Chondrocyte (in vitro differentiated cells): Measurements from ENCODE around the gene HOXB7. TPM values are rescaled to one million over a fixed set of nuclear protein-coding genes. Genes with fewer than 3 reads are reported as not detected.
A peak's percentile ranks its signal among the peaks of the same experiment; 100 is the strongest.

Experiments
- DNase-seq: peaks from one replicate; pipeline ENCODE4 v3.0.0; 2021; ENCODE audit warnings: mixed read lengths, low spot score
- H3K27ac Mint-ChIP-seq: one replicate; pipeline ENCODE4 v1.8.0; 2021; ENCODE audit warnings: mild to moderate bottlenecking, moderate library complexity, mixed read lengths; ENCODE audit not compliant: unreplicated experiment
- H3K27me3 Mint-ChIP-seq: 2 replicates; pipeline ENCODE4 v1.8.0; 2021; ENCODE audit warnings: low read depth, mixed read lengths
- H3K36me3 Mint-ChIP-seq: 2 replicates; pipeline ENCODE4 v1.8.0; 2021; ENCODE audit warnings: low read depth, mixed read lengths
- H3K4me1 Mint-ChIP-seq: 2 replicates; pipeline ENCODE4 v1.8.0; 2021; ENCODE audit warnings: low read depth, mild to moderate bottlenecking, mixed read lengths
- H3K4me3 Mint-ChIP-seq: one replicate; pipeline ENCODE4 v1.8.0; 2021; ENCODE audit warnings: mild to moderate bottlenecking, moderate library complexity, mixed read lengths; ENCODE audit not compliant: unreplicated experiment
- H3K9me3 Mint-ChIP-seq: 2 replicates; pipeline ENCODE4 v1.8.0; 2021; ENCODE audit warnings: low read depth, mixed read lengths
- CTCF ChIP-seq: fragments of 200-600 bp; sonication (generic); IDR thresholded peaks from 2 replicates; pipeline ENCODE4 v1.5.0; 2021; ENCODE audit warnings: antibody characterized with exemption, mild to moderate bottlenecking, moderate library complexity
- total RNA-seq: library from RNA; stranded (reverse); gene quantifications from 3 replicates; pipeline ENCODE4 v1.2.1, GENCODE V29; 2021

The HOXB7 gene
- total RNA-seq, 1 donor from 2014 or later = not detected

GRCh38 chr17:48612854-48613691 is 2.3 kb upstream of the HOXB7 start:
- Mint-ChIP-seq H3K27me3 (peaks cover 80% of the 10 kb centered on the region), H3K36me3 (peaks cover 4% of the 10 kb centered on the region), H3K4me1 (peaks cover 9% of the 10 kb centered on the region), H3K9me3 (no peaks in the 10 kb centered on the region), H3K4me3 (peak overlapping the region; percentile 70), H3K27ac (no peak overlapping the region)
- no peak for DNase-seq
- TF ChIP-seq CTCF = peak; percentile 51

- Mint-ChIP-seq H3K4me1 (peaks cover 9% of the 10 kb centered on the region), H3K27ac (no peak overlapping the region), H3K27me3 (peaks cover 81% of the 10 kb centered on the region), H3K9me3 (no peaks in the 10 kb centered on the region), H3K4me3 (peak overlapping the region; percentile 27), H3K36me3 (peaks cover 7% of the 10 kb centered on the region)
- no peak for DNase-seq
- no peak for TF ChIP-seq CTCF
Measured at GRCh38 chr17:48612456-48612853, 1.6 kb upstream of the HOXB7 start.

- H3K27ac Mint-ChIP-seq = peak overlapping the region; percentile 22
- no peak for DNase-seq
- peaks cover 81% of the 10 kb centered on the region for H3K27me3 Mint-ChIP-seq
- no peak overlapping the region for H3K4me3 Mint-ChIP-seq
- peaks cover 7% of the 10 kb centered on the region for H3K36me3 Mint-ChIP-seq
- H3K9me3 Mint-ChIP-seq = no peaks in the 10 kb centered on the region
- TF ChIP-seq CTCF = no peak
- peaks cover 9% of the 10 kb centered on the region for H3K4me1 Mint-ChIP-seq
Measured at GRCh38 chr17:48611681-48612455, 1.1 kb upstream of the HOXB7 start.

GRCh38 chr17:48611213-48611612 is 396 bp upstream of the HOXB7 start:
- H3K27me3 Mint-ChIP-seq = peaks cover 82% of the 10 kb centered on the region
- TF ChIP-seq CTCF = no peak
- H3K4me3 Mint-ChIP-seq = peak overlapping the region; percentile 22
- H3K36me3 Mint-ChIP-seq = peaks cover 7% of the 10 kb centered on the region
- peaks cover 9% of the 10 kb centered on the region for H3K4me1 Mint-ChIP-seq
- H3K27ac Mint-ChIP-seq = no peak overlapping the region
- no peaks in the 10 kb centered on the region for H3K9me3 Mint-ChIP-seq
- DNase-seq = no peak

- H3K36me3 Mint-ChIP-seq = peaks cover 7% of the 10 kb centered on the region
- H3K27me3 Mint-ChIP-seq = peaks cover 79% of the 10 kb centered on the region
- H3K9me3 Mint-ChIP-seq = no peaks in the 10 kb centered on the region
- no peak overlapping the region for H3K4me3 Mint-ChIP-seq
- TF ChIP-seq CTCF = no peak
- H3K4me1 Mint-ChIP-seq = peaks cover 9% of the 10 kb centered on the region
- H3K27ac Mint-ChIP-seq = no peak overlapping the region
- DNase-seq = no peak
Measured at GRCh38 chr17:48609759-48610281, 997 bp downstream of the HOXB7 start.
